Right cardiac atrium (tissue), 5 donors: Measurements from ENCODE around the gene LRRC26. TPM values are rescaled to one million over a fixed set of nuclear protein-coding genes. Genes with fewer than 3 reads are reported as not detected.

ENCODE experiments used
- ATAC-seq, 2 donors: fragments of 200-7000 bp; cut with Tn5 transposase; one replicate each; pipeline versions ENCODE4 v1.8.0 to v1.9.1; 2020; ENCODE audit warnings: moderate library complexity in 2 of 2, mild to moderate bottlenecking in 1 of 2
- DNase-seq, 3 donors: peaks; one replicate each; pipeline ENCODE4 v3.0.0-alpha.2; 2020
- H3K27ac ChIP-seq: one replicate; pipeline ENCODE4 v1.5.1; 2013; ENCODE audit warnings: mild to moderate bottlenecking, low read length, control low read depth, moderate library complexity
- H3K27me3 ChIP-seq: one replicate; pipeline ENCODE4 v1.6.1; 2013; ENCODE audit not compliant: control insufficient read depth, insufficient read depth
- H3K4me1 ChIP-seq: one replicate; pipeline ENCODE4 v1.6.1; 2013; ENCODE audit warnings: low read length; ENCODE audit not compliant: control insufficient read depth, insufficient read depth
- H3K4me3 ChIP-seq: one replicate; pipeline ENCODE4 v1.5.1; 2013; ENCODE audit warnings: low read length, control low read depth
- H3K9me3 ChIP-seq: one replicate; pipeline ENCODE4 v1.6.1; 2013; ENCODE audit warnings: low read length; ENCODE audit not compliant: control insufficient read depth
- WGBS: extraction: QIAGEN DNeasy Blood & Tissue Kit; methylation state at CpG from one replicate; pipeline ENCODE4 v1.1.7; 2013; 5-methylcytosine and 5-hydroxymethylcytosine counted together
- intact Hi-C, 4 donors: fragments of 100-400 bp; cut with DNase I; formaldehyde crosslinking; loops; one replicate each; pipeline versions ENCODE4 v1.11.0 to v1.14.0; 2022 to 2023
- polyA plus RNA-seq: library from polyadenylated mRNA; stranded (reverse); fragments of 200-250 nt; gene quantifications from one replicate; pipeline ENCODE4 v1.2.3, GENCODE V29; 2013
- total RNA-seq, 4 donors: library from RNA; stranded (reverse); fragmentation: NEBNext Ultra II Directional; extraction: Animal tissue kit (Norgen Biotek cat#: 25700); gene quantifications; one replicate each; pipeline ENCODE4 v1.2.1, GENCODE V29; 2021
- donor health status: healthy with polysubstance abuse.
- donor health status: DM: no; HTN: yes; CAD: no.
- donor health status: DM: no; HTN: no; CAD: no.
- donor health status: DM: no; HTN: yes; CAD: no; lungs with severe emphysema.
- donor health status: DM: yes; HTN: yes; CAD: no.

LRRC26 gene
- total and polyA plus RNA-seq, 5 donors = not detected

DNA sequence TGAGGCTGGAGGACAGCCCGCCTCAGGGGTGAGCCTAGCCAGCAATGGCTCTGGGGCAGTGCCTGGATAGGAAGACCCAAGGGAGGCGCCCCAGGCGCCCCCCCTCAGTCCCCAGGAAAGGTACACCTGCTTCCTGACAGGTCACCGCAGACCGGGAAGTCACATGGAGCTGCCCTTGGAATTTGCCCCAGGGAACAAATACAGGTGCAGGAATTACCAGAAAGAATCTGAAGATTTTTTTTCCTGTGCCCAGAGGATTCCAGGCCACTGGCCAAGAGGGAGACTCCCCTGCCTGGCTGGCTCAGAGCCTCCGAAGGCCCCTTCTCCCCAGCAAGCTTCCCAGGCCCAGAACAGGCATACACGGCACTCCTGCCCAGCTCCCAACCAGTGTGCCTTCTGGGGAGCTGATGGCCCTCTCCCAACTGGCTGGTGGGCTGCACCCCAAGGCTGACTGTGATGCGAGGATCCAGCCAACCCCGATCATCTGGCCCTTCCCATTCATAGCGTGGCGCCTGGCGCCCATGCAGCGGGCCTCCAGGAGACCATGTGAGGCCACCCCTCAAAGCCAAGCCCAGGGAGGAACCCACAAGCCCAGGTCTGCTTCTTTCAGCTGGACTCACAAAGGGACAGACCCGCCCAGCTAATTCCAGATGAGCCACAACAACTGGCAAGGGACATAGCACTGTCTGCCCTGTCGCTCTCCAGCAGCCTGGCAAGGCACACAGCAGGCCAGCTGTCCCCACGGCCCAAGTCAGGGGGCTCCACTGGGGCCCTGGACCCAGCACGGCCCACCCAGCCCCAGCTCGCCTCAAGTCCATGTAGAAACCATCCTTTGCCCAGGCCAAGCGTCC is 28.4 kb upstream of the LRRC26 start:
- no peak overlapping the region for H3K27ac ChIP-seq
- ATAC-seq = no peak
- no peaks in the 10 kb centered on the region for H3K27me3 ChIP-seq
- H3K4me3 ChIP-seq = no peak overlapping the region
- no peaks in the 10 kb centered on the region for H3K9me3 ChIP-seq
- 85% methylated on average over 19 of the region's 19 CpGs for WGBS
- H3K4me1 ChIP-seq = no peaks in the 10 kb centered on the region
- DNase-seq = no peak
- intact Hi-C loops = no loop called here

DNA sequence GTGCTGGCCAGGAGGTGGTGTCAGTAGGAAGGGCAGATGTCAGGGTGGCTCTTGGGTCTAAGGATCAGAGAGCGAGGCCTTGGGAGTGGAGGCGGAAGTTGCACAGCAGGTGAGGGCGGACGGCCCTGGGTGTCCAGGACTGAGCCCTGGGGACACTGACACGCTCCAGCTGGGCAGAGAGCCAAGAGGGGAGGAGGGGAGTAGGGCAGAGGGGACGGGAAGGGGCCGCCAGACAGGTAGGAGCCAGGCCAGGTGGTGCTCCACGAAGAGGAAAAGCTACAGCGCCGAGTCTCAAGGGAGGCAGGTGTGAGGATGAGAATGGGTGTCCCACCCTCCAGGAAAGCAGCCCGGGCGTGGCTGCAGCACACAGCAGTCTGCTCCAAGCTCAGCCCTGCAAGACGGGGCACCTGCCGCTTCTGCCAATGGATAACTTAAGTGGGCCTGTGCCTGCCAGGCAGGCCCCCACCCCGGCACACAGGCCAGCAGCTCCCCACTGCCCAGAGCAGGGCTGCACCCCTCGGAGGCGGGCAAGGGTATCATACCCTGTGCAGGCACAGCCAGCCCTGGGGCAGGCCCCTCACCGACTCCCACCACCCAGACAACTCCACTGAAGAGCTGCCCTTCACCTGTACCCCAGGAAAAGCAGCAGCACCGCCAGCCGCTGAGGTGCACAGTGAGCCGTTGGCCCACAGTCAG is 25.8 kb upstream of the LRRC26 start:
- Histone ChIP-seq H3K4me1 (no peaks in the 10 kb centered on the region), H3K27me3 (no peaks in the 10 kb centered on the region), H3K27ac (no peak overlapping the region), H3K4me3 (no peak overlapping the region), H3K9me3 (no peaks in the 10 kb centered on the region)
- 82% methylated on average over 21 of the region's 21 CpGs for WGBS
- ATAC-seq (no peak), DNase-seq (no peak)
- intact Hi-C loops = no loop called here

DNA sequence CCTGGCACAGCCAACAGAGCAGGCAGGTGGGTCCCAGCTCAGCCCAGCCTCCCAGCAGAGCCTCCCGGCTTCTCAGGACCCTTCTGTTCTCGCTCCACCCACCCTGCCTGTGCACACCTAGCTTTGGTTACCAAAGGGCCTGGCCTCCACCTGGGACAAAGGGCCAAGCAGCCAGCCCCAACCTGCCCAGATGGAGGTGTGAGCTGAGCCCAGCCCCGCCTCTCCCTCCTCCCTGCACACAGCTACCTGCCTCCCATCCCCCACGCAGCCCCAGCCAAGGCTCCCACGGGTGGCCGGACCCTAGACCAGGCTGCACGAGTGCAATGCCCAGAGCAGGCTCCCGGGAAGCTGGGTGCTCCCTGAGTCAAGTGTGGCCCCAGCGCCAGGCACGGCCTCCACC is 25.1 kb upstream of the LRRC26 start:
- no peak overlapping the region for H3K4me3 ChIP-seq
- ATAC-seq = no peak
- H3K4me1 ChIP-seq = no peaks in the 10 kb centered on the region
- H3K27me3 ChIP-seq = no peaks in the 10 kb centered on the region
- no peak for DNase-seq
- 86% methylated on average over 10 of the region's 10 CpGs for WGBS
- intact Hi-C loops = no loop called here
- H3K9me3 ChIP-seq = no peaks in the 10 kb centered on the region
- H3K27ac ChIP-seq = no peak overlapping the region

DNA sequence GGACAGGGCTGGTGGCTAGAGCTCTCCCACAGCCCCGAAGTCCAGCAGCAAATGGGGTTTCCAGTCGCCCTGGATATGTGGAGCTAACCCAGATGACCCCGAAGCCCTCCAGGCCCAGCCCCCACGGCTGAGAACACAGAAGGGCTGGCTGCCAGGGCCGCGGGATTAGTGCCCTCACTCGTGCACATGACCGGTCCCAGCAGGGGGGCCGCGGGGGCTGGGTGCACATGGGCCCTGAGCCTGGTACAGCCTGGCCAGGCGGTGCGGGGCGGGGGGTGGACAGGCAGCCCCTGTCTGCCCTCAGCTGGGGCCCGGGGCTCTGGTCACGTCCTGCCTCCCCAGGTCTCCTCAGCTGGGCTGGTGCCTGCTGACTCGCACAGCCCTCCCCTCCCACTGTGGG is 24.5 kb upstream of the LRRC26 start:
- intact Hi-C loops = no loop called here
- Histone ChIP-seq H3K4me1 (peaks cover 4% of the 10 kb centered on the region), H3K9me3 (no peaks in the 10 kb centered on the region), H3K27ac (no peak overlapping the region), H3K27me3 (no peaks in the 10 kb centered on the region), H3K4me3 (no peak overlapping the region)
- DNase-seq (no peak), ATAC-seq (no peak)
- WGBS = 68% methylated on average over 16 of the region's 16 CpGs

DNA sequence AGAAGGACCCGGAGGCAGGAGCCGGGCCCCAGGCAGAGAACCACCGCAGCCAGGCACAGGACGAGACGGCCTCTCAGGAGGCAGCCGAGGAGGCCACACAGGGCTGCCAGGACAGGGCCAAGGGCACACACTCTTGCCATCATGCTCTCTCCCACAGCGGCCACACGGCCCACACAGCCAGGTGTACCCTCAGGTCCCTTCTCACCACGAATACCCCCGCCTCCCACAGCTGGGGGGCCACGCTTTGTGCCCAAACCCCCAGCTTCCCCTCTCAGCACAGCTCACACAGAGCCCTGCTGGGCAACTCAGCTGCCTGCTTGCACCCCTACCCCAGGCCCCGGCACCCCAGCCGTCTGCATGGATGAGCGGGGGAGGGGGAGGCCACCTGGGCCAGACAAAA is 23.9 kb upstream of the LRRC26 start:
- DNase-seq = no peak
- ATAC-seq = no peak
- peaks cover 4% of the 10 kb centered on the region for H3K4me1 ChIP-seq
- 90% methylated on average over 14 of the region's 14 CpGs for WGBS
- intact Hi-C loops = no loop called here
- no peak overlapping the region for H3K27ac ChIP-seq
- H3K27me3 ChIP-seq = no peaks in the 10 kb centered on the region
- no peak overlapping the region for H3K4me3 ChIP-seq
- no peaks in the 10 kb centered on the region for H3K9me3 ChIP-seq

DNA sequence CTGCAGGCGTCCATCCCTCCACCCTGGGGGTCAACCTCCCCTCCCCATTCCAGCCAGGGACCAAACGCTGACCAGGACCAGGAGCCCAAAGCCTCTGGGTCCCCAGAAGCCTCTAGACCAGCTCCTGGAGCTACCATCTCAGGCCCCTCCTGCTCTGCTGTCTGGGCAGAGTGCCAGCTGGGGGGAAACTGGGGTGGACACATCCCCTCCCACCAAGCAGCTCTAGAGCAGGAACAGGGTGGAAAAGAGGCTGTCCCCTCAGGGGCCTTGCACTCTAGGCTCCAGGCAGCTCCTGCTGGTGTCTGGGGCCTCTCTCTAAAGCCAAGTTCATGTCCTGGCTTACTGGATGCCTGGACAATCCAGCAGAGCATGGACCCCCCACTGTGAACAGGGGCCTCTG is 23.0 kb upstream of the LRRC26 start:
- Histone ChIP-seq H3K4me3 (no peak overlapping the region), H3K27me3 (no peaks in the 10 kb centered on the region), H3K4me1 (peaks cover 4% of the 10 kb centered on the region), H3K9me3 (no peaks in the 10 kb centered on the region), H3K27ac (no peak overlapping the region)
- intact Hi-C loops = no loop called here
- 81% methylated on average over 2 of the region's 2 CpGs for WGBS
- DNase-seq (no peak), ATAC-seq (no peak)

DNA sequence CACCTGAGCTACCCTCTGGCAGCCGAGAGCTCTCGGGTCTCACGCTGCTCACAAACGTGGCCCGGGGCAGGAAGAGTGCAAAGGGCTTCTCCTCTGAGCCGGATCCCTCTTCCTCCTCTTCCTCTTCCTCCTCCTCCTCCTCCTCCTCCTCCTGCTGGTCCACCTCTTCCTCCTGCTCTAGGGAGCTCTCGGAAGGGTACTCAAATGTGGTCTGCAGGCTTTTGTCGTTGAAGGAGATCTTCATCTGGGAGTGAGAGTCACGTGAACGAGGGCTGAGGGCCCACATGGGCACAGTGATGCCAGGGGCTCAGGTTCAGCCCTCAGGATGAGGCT is 22.6 kb upstream of the LRRC26 start:
- Histone ChIP-seq H3K4me1 (peaks cover 4% of the 10 kb centered on the region), H3K9me3 (no peaks in the 10 kb centered on the region), H3K27me3 (no peaks in the 10 kb centered on the region), H3K4me3 (no peak overlapping the region), H3K27ac (no peak overlapping the region)
- DNase-seq (no peak), ATAC-seq (no peak)
- intact Hi-C loops = no loop called here
- 76% methylated on average over 10 of the region's 10 CpGs for WGBS

DNA sequence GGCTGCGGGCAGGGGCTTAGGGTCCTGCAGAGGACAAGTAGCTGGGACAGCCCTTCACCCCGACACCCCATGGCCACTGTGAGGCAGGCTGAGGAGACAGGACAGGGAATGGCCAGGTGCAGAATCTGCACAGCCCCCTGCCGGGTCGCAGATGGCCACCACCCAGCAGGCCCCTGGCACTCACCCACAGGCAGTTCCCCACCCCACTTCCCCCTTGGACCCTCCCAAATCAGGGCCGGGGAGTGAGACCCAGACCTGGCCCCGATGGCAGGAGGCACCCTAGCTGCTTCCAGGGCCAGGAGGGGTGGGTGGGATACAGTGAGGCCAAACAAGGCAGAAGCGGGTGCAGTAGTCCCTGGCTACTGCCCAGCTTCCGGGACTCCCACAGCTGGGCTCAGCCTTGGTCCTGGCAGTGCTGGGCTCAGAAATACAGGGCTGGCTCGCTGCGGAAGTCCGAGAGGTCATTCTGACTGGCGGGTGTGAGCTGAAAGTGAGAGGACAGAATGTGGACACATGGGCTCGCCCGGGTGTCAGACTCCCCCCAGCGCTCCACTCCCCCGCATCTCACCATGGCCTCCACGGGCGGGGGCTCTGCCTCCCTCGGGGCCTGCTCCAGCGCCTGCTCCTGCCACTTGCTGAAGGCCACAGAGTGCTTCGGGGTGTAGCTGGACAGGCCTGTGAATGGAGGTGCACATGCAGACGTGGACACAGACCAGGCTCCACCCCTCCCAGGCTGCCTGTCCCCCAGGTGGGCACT is 22.0 kb upstream of the LRRC26 start:
- no peak overlapping the region for H3K27ac ChIP-seq

DNA sequence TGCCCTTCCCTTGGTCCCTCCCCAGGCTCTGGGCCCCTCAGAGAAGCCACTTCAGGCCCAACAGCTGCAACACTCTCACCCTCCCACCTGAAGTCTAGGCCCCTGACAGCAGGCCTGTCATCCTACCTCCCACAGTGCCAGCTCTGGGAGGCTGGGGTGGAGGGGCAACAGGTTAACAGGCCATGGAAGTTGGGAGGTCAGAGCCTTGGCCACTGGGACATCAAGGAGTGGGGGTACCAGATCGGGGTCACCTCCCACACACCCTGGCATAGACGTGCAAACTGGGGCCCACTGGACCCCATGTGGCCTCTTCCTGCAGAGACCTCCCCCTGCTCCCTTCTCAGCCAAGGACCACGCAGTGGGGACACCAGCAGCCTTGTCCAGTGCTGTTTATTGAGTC is 21.4 kb upstream of the LRRC26 start:
- H3K4me1 ChIP-seq = peaks cover 11% of the 10 kb centered on the region

More for the DNA sequence above, 22.0 kb upstream of the LRRC26 start:
- H3K4me1 ChIP-seq = peaks cover 9% of the 10 kb centered on the region
- intact Hi-C loops = no loop called here
- DNase-seq = no peak
- no peaks in the 10 kb centered on the region for H3K9me3 ChIP-seq
- no peak overlapping the region for H3K4me3 ChIP-seq
- no peaks in the 10 kb centered on the region for H3K27me3 ChIP-seq
- no peak for ATAC-seq
- 82% methylated on average over 22 of the region's 22 CpGs for WGBS

DNA sequence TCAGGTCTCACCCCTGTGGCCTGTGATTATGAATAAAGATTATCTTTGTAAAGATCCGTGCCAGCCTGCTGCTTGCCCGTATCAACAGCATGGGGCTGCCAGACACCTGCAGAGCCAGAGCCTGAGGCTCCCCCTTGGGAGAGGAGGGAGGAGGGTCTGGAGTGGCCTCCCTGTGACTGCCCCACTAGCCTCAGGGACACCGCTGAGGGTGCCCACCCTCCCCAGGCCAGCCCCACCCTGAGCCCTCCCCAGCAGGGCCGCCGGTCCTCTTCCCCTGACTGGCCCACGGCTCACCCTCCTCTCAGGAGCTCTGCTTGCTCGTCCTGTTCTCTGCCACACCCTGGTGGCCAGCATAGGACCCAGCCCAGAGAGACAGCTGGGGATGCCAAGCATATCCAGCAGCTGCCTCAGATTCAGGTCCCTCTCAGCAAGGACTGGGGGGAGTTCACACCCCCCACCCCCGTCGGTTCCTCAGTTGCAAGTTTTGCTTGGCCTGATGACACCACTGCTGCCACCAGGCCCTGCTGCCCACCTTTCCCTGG is 20.5 kb upstream of the LRRC26 start:
- Histone ChIP-seq H3K4me1 (peaks cover 12% of the 10 kb centered on the region), H3K9me3 (no peaks in the 10 kb centered on the region), H3K27me3 (no peaks in the 10 kb centered on the region), H3K27ac (no peak overlapping the region), H3K4me3 (no peak overlapping the region)
- intact Hi-C loops = no loop called here
- ATAC-seq = no peak
- DNase-seq = no peak
- 81% methylated on average over 9 of the region's 9 CpGs for WGBS

More for the DNA sequence above, 21.4 kb upstream of the LRRC26 start:
- H3K9me3 ChIP-seq = no peaks in the 10 kb centered on the region
- intact Hi-C loops = no loop called here
- 73% methylated on average over 3 of the region's 3 CpGs for WGBS
- H3K27me3 ChIP-seq = no peaks in the 10 kb centered on the region
- H3K4me3 ChIP-seq = no peak overlapping the region
- no peak for ATAC-seq
- no peak overlapping the region for H3K27ac ChIP-seq
- no peak for DNase-seq
